Fibroblast of lung (primary cell): ENCODE results near the gene MEIS2.

Experiments used
- CTCF ChIP-seq, 2 donors: IDR thresholded peaks in 1 of 2; conservative IDR thresholded peaks in 1 of 2; 1 replicate in 1 of 2; 2 replicates in 1 of 2; pipeline ENCODE4 v1.5.1; 2011 to 2012; ENCODE audit warnings: low read length in 2 of 2, control low read depth in 1 of 2, inconsistent platforms in 1 of 2, low read depth in 1 of 2, mild to moderate bottlenecking in 1 of 2
- EZH2 ChIP-seq: IDR thresholded peaks from 2 replicates; pipeline ENCODE4 v1.5.1; 2012; ENCODE audit warnings: low read length, control low read depth, mild to moderate bottlenecking; ENCODE audit errors: missing control alignments

- TF ChIP-seq CTCF (conservative IDR thresholded peaks at IDR 0.05 in 1 of 2, IDR thresholded peaks at IDR 0.05 in 1 of 2; ENCODE audit: low read depth in 1 of 2, low read length in 2 of 2) = no peak
- TF ChIP-seq EZH2 = no peak
Observed at GRCh38 chr15:37100109-37100965, at the start of gene MEIS2.
